DMS53 (cell line): ENCODE measurements around the gene EEF2.
"Not testable (repeated sequence)": the region's sequence is repeated elsewhere in the genome, so short reads cannot be mapped to it uniquely, and the experiment has no call there.

Source experiments
- DNase-seq: peaks from one replicate; lab custom pipeline; 2025; lab: John Stamatoyannopoulos, UW

EEF2 gene

GRCh38 chr19:3944018-3944721, 41.1 kb downstream of the EEF2 start:
- no peak for DNase-seq

- no peak for DNase-seq
Measured at GRCh38 chr19:3942790-3943409, 42.4 kb downstream of the EEF2 start.

- DNase-seq = not testable (repeated sequence)
Measured at GRCh38 chr19:3938300-3938950, 46.8 kb downstream of the EEF2 start.

- DNase-seq = no peak
Measured at GRCh38 chr19:3936506-3937442, 48.5 kb downstream of the EEF2 start.

GRCh38 chr19:3932931-3933810, 52.1 kb downstream of the EEF2 start, which contains the start of gene NMRK2:
Gene NMRK2, plus strand, starts transcription at chr19:3933069. Its CDS starts 603 bp downstream, at chr19:3933672.
- no peak for DNase-seq

- DNase-seq = no peak
Measured at GRCh38 chr19:3931041-3931440, 54.2 kb downstream of the EEF2 start.
